Activated CD4-positive, CD25-positive, alpha-beta regulatory T cell treated with anti-CD3 and anti-CD28 coated beads, Interleukin-2, amount 50 U/mL, for 24 hours (primary cell): ENCODE measurements around the gene CYP4A22.
"Not testable (repeated sequence)": the region's sequence is repeated elsewhere in the genome, so short reads cannot be mapped to it uniquely, and the experiment has no call there.

ENCODE experiments used
- ATAC-seq, 2 donors: fragments of 150-1000 bp; cut with Tn5 transposase; one replicate each; pipeline ENCODE4 v1.10.0; 2021; ENCODE audit warnings: mild to moderate bottlenecking in 1 of 2, moderate library complexity in 1 of 2

Gene CYP4A22, protein sequence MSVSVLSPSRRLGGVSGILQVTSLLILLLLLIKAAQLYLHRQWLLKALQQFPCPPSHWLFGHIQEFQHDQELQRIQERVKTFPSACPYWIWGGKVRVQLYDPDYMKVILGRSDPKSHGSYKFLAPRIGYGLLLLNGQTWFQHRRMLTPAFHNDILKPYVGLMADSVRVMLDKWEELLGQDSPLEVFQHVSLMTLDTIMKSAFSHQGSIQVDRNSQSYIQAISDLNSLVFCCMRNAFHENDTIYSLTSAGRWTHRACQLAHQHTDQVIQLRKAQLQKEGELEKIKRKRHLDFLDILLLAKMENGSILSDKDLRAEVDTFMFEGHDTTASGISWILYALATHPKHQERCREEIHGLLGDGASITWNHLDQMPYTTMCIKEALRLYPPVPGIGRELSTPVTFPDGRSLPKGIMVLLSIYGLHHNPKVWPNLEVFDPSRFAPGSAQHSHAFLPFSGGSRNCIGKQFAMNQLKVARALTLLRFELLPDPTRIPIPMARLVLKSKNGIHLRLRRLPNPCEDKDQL

DNA sequence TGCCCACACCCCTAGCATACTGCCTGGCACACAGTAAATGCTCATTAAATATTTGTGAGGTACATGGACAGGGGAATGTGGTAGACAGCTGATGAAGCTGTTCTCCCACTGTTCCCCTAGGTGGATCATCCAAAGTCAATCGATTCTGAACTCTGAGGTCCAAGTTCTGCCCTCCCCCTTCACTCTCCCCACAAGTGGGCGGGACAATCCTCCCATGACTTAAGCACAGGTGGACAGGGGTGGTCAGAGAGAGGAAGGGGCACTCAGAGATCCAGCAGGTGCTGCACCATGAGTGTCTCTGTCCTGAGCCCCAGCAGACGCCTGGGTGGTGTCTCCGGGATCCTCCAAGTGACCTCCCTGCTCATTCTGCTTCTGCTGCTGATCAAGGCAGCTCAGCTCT, at the start of gene CYP4A22:
TSS of gene CYP4A22 (plus strand) at position 244 of the 400 bp plus-strand sequence. CDS start at position 289, 45 bp downstream.
- ATAC-seq: no peak

GRCh38 chr1:47089356-47089755, 47.9 kb upstream of the CYP4A22 start:
- not testable (repeated sequence) for ATAC-seq

GRCh38 chr1:47091476-47091875, 45.8 kb upstream of the CYP4A22 start:
- not testable (repeated sequence) for ATAC-seq

GRCh38 chr1:47104816-47105215, 32.4 kb upstream of the CYP4A22 start:
- no peak for ATAC-seq

GRCh38 chr1:47106792-47107191, 30.4 kb upstream of the CYP4A22 start:
- no peak for ATAC-seq

DNA sequence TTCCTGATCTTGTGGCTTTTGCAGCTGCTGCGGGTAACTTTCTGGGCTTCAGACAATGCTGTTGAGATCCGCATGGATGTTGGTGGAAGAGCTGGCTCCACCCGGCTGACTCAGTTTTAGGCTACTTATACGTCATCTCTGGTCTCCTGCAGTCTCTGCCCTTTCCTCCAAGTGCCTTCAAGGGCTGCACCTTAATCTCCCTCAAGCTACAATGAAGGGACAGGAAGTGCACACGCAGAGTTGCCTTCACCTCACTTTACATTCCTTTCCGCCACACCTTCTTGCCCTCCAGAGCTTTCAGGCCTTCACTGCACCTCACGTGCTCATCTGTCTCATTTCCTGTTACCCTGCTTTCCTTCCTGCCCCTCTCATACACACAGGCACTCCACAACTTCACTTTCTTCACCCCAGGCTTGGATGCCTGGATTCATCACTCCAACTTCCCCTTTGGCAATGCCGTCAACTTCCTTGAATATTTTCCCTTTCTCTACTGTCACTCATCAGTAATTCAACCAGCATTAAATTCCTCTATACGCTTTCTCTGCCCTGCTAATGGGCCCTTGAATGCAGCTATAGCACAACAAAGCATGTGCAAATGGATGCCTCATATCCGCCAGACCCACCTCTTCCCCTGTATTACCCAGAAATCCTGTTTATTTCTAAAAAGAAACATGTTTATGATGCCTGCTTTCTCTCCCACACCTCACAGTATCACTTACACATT, 29.2 kb upstream of the CYP4A22 start:
- not testable (repeated sequence) for ATAC-seq

- not testable (repeated sequence) for ATAC-seq
Measured at GRCh38 chr1:47109482-47109881, 27.8 kb upstream of the CYP4A22 start.

GRCh38 chr1:47113178-47113577, 24.1 kb upstream of the CYP4A22 start:
- no peak for ATAC-seq

DNA sequence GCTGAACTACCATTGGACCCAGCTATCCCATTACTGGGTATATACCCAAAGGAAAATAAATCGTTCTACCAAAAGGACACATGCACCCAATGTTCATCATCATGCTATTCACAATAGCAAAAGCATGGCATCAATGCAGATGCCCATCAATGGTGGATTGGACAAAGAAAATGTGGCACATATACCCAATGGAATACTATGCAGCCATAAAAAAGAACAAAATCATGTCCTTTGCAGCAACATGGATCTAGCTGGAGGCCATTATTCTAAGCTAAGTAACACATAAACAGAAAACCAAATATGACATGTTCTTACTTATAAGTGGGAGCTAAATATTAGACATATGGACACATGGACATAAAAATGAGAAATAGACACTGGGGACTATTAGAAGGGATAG, 16.2 kb upstream of the CYP4A22 start:
- ATAC-seq: not testable (repeated sequence)

DNA sequence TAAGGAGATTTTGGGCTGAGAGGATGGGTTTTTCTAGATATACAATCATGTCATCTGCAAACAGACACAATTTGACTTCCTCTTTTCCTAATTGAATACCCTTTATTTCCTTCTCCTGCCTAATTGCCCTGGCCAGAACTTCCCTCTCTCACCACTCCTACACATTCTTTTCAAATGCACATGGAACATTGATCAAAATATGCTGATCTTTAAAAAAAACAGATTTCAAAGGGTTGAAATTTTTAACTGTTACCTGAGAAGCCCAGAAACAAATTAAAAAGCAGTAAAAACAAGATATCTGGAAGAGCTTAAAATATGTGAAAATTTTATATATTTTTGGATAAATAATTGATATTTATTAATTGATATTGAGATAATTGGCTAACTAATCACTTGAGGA, 12.4 kb upstream of the CYP4A22 start:
- not testable (repeated sequence) for ATAC-seq

GRCh38 chr1:47126997-47127396, 10.2 kb upstream of the CYP4A22 start:
- not testable (repeated sequence) for ATAC-seq

DNA sequence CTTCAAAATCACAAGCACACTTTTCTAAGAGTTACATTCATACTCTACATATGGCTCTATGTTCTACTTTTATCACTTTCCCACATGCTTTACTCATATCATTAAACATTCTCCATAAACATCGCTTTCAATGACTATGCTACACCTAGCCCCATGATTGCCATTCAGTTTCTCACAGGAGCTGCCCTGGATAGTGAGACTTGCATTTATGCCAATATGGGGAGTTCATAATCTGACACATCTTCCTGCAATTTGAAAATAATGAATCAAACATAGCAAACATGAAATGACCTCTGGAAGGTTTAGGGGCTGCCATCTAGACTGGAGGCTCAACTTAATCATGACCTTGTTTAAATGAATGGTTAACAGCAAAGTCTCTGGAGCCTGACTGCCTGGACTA, 9.0 kb upstream of the CYP4A22 start:
- no peak for ATAC-seq

- ATAC-seq: not testable (repeated sequence)
Measured at GRCh38 chr1:47128854-47129253, 8.4 kb upstream of the CYP4A22 start.

- ATAC-seq: not testable (repeated sequence)
Measured at GRCh38 chr1:47129489-47130230, 7.6 kb upstream of the CYP4A22 start.

DNA sequence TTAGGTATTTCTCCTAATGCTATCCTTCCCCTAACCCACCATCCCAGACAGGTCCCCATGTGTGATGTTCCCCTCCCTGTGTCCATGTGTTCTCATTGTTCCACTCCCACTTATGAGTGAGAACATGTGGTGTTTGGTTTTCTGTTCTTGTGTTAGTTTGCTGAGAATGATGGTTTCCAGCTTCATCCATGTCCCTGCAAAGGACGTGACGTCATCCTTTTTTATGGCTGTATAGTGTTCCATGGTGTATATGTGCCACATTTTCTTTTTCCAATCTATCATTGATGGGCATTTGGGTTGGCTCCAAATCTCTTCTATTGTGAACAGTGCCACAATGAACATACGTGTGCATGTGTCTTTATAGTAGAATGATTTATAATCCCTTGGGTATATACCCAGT, 4.6 kb upstream of the CYP4A22 start:
- not testable (repeated sequence) for ATAC-seq

GRCh38 chr1:47137925-47138615, 829 bp downstream of the CYP4A22 start:
- ATAC-seq: no peak

DNA sequence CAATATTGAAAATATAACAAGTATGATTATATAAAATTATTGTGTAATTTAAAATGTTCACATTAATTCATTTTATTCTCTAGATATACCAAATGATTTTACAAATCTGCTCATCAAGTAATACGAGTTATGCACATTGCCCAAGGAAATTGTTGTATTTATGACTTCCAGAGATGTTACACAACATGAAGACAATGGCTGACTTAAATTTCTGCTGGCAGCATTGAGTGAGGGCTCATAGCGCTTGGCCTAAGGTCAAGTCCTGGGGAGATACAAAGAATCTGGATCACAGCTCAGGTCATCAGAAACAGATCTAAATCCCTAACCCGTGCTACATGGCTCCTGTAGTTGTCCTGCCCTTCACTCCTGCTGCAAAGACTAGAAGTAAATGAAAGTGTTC, 3.1 kb downstream of the CYP4A22 start:
- ATAC-seq: not testable (repeated sequence)

- not testable (repeated sequence) for ATAC-seq
Measured at GRCh38 chr1:47143654-47144053, 6.4 kb downstream of the CYP4A22 start.

- ATAC-seq: not testable (repeated sequence)
Measured at GRCh38 chr1:47146495-47146894, 9.3 kb downstream of the CYP4A22 start.

GRCh38 chr1:47147047-47147785, 10.0 kb downstream of the CYP4A22 start:
- ATAC-seq: no peak

DNA sequence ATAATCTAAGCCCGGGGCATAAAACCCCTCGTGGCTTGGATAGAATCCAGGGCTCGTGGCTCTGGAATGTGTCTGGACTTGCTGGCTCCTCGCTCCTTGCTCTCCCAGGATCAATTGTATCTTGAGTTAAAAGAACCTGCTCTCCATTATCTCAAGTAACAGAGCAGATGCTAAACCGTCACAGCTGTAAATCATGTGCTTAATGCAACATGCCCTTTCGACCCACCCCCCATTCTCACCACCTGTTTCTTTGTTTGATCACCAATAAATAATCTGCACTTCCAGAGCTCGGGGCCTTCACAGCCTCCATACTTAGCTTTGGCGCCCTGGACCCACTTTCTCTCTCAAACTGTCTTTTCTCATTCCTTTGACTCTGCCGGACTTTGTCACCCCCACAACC, 11.9 kb downstream of the CYP4A22 start:
- ATAC-seq: not testable (repeated sequence)
